WTC11 (cell line): Measurements from ENCODE around the gene AREL1. TPM values are rescaled to one million over a fixed set of nuclear protein-coding genes. Genes with fewer than 3 reads are reported as not detected.

Experiments used
- ATAC-seq: fragments of 200-7000 bp; cut with Tn5 transposase; 2 replicates; pipeline ENCODE4 v1.10.0; 2021; ENCODE audit warnings: mild to moderate bottlenecking, moderate library complexity
- CTCF ChIA-PET: fragments of 300-600 bp; sonication (Branson Sonifier 250); formaldehyde crosslinking; loops from one replicate; lab custom pipeline; 2021; ENCODE audit warnings: antibody characterized with exemption; lab: Charles Lee
- POLR2A ChIA-PET: fragments of 350-600 bp; sonication (Branson Sonifier 250); formaldehyde crosslinking; loops from one replicate; lab custom pipeline; 2021; ENCODE audit warnings: antibody characterized with exemption; lab: Charles Lee
- DNase-seq: peaks from one replicate; pipeline ENCODE4 v3.0.0; 2021; ENCODE audit warnings: low spot score
- H3K27ac Mint-ChIP-seq: 2 replicates; pipeline ENCODE4 v1.8.0; 2021; ENCODE audit warnings: mixed read lengths
- H3K27me3 Mint-ChIP-seq: 2 replicates; pipeline ENCODE4 v1.8.0; 2021; ENCODE audit warnings: low read depth, mild to moderate bottlenecking, moderate library complexity, mixed read lengths
- H3K36me3 Mint-ChIP-seq: 2 replicates; pipeline ENCODE4 v1.8.0; 2021; ENCODE audit warnings: mixed read lengths
- H3K4me1 Mint-ChIP-seq: 2 replicates; pipeline ENCODE4 v1.8.0; 2022; ENCODE audit warnings: mixed read lengths
- H3K4me3 Mint-ChIP-seq: 2 replicates; pipeline ENCODE4 v1.8.0; 2021; ENCODE audit warnings: mild to moderate bottlenecking, moderate library complexity, mixed read lengths
- H3K9me3 Mint-ChIP-seq: 2 replicates; pipeline ENCODE4 v1.8.0; 2021; ENCODE audit warnings: mixed read lengths
- AFF4 ChIP-seq: sonication (generic); formaldehyde crosslinking; IDR thresholded peaks from 2 replicates; pipeline ENCODE4 v1.8.1; 2023; ENCODE audit warnings: mild to moderate bottlenecking, missing genetic modification reagents, borderline replicate concordance
- ELF4 ChIP-seq: sonication (generic); formaldehyde crosslinking; IDR thresholded peaks from 2 replicates; pipeline ENCODE4 v1.8.1; 2022; ENCODE audit warnings: low read depth, mild to moderate bottlenecking, moderate library complexity, missing genetic modification reagents
- ESRRA ChIP-seq: sonication (generic); formaldehyde crosslinking; IDR thresholded peaks from 2 replicates; pipeline ENCODE4 v1.8.1; 2022; ENCODE audit warnings: mild to moderate bottlenecking, missing genetic modification reagents, borderline replicate concordance
- GABPB1 ChIP-seq: sonication (generic); formaldehyde crosslinking; IDR thresholded peaks from 2 replicates; pipeline ENCODE4 v1.8.1; 2023; ENCODE audit warnings: mild to moderate bottlenecking, missing genetic modification reagents
- JUN ChIP-seq: sonication (generic); formaldehyde crosslinking; IDR thresholded peaks from 2 replicates; pipeline ENCODE4 v1.8.0; 2023; ENCODE audit warnings: mild to moderate bottlenecking, missing genetic modification reagents
- MXD4 ChIP-seq: fragments of 250-450 bp; sonication (Bioruptor Pico); IDR thresholded peaks from 2 replicates; pipeline ENCODE4 v1.8.0; 2021; ENCODE audit warnings: mild to moderate bottlenecking, moderate library complexity, borderline replicate concordance
- PRDM15 ChIP-seq: sonication (generic); formaldehyde crosslinking; IDR thresholded peaks from 2 replicates; pipeline ENCODE4 v1.8.0; 2022; ENCODE audit warnings: missing genetic modification reagents
- SMAD3 ChIP-seq: sonication (generic); formaldehyde crosslinking; IDR thresholded peaks from 2 replicates; pipeline ENCODE4 v1.8.0; 2022; ENCODE audit warnings: missing genetic modification reagents, mild to moderate bottlenecking, borderline replicate concordance
- SMAD4 ChIP-seq: sonication (generic); formaldehyde crosslinking; IDR thresholded peaks from 2 replicates; pipeline ENCODE4 v1.8.0; 2022; ENCODE audit warnings: mild to moderate bottlenecking, missing genetic modification reagents
- SP1 ChIP-seq: sonication (generic); formaldehyde crosslinking; conservative IDR thresholded peaks from 2 replicates; pipeline ENCODE4 v1.8.1; 2022; ENCODE audit warnings: missing genetic modification reagents
- TP53 ChIP-seq: sonication (generic); formaldehyde crosslinking; IDR thresholded peaks from 2 replicates; pipeline ENCODE4 v1.8.1; 2023; ENCODE audit warnings: mild to moderate bottlenecking, missing genetic modification reagents
- ZBTB43 ChIP-seq: sonication (generic); formaldehyde crosslinking; IDR thresholded peaks from 2 replicates; pipeline ENCODE4 v1.8.1; 2023; ENCODE audit warnings: mild to moderate bottlenecking, missing genetic modification reagents
- ZNF121 ChIP-seq: sonication (generic); formaldehyde crosslinking; IDR thresholded peaks from 2 replicates; pipeline ENCODE4 v1.8.0; 2023; ENCODE audit warnings: missing genetic modification reagents
- ZNF263 ChIP-seq: sonication (generic); formaldehyde crosslinking; IDR thresholded peaks from 2 replicates; pipeline ENCODE4 v1.8.1; 2022; ENCODE audit warnings: low read depth, mild to moderate bottlenecking, moderate library complexity, missing genetic modification reagents
- total RNA-seq: library from RNA; stranded (reverse); gene quantifications from 3 replicates; pipeline ENCODE4 v1.2.3, GENCODE V29; 2021
- TF ChIP-seq, protein P1 (sequence below): fragments of 250-450 bp; sonication (Bioruptor Pico); IDR thresholded peaks from 2 replicates; pipeline ENCODE4 v1.9.0; 2021; ENCODE audit warnings: mild to moderate bottlenecking
- TF ChIP-seq, protein P2 (sequence below): sonication (generic); formaldehyde crosslinking; conservative IDR thresholded peaks from 2 replicates; pipeline ENCODE4 v1.8.1; 2022; ENCODE audit warnings: mild to moderate bottlenecking, missing genetic modification reagents
- TF ChIP-seq, protein P3 (sequence below): sonication (generic); formaldehyde crosslinking; IDR thresholded peaks from 2 replicates; pipeline ENCODE4 v1.8.0; 2023; ENCODE audit warnings: missing genetic modification reagents
- TF ChIP-seq, protein P4 (sequence below): sonication (generic); formaldehyde crosslinking; IDR thresholded peaks from 2 replicates; pipeline ENCODE4 v1.8.1; 2022; ENCODE audit warnings: mild to moderate bottlenecking, missing genetic modification reagents, moderate library complexity, borderline replicate concordance

AREL1 gene
- total RNA-seq, 1 experiment from 2014 or later: 37.0 TPM

- ATAC-seq (no peak), DNase-seq (no peak)
- ChIA-PET POLR2A (interaction anchor here (0.6 kb wide), 1 partner anchor 44 kb away, joined by 3 read pairs; no protein-coding TSS in a partner anchor), CTCF (interaction anchor here (1.3 to 1.4 kb wide), 2 partner anchors 10 to 43 kb away, joined by 3 to 7 read pairs; partner anchors contain the start of gene LTBP2)
- no peaks in the 10 kb centered on the region for H3K27me3 Mint-ChIP-seq
- H3K9me3 Mint-ChIP-seq: no peaks in the 10 kb centered on the region
- H3K36me3 Mint-ChIP-seq: no peaks in the 10 kb centered on the region
- no peak overlapping the region for H3K4me3 Mint-ChIP-seq
- no peak overlapping the region for H3K27ac Mint-ChIP-seq
- TF ChIP-seq ZNF263 (CRISPR knock-in tag) (no peak), GABPB1 (CRISPR knock-in tag) (no peak), SP1 (CRISPR knock-in tag) (no peak), MXD4 (CRISPR knock-in tag) (no peak), TP53 (no peak), ELF4 (no peak), JUN (CRISPR knock-in tag) (no peak), PRDM15 (CRISPR knock-in tag) (no peak), SMAD3 (CRISPR knock-in tag) (no peak)
- H3K4me1 Mint-ChIP-seq: no peaks in the 10 kb centered on the region
Measured at GRCh38 chr14:74654931-74655330, 57.9 kb downstream of the AREL1 start.

DNA sequence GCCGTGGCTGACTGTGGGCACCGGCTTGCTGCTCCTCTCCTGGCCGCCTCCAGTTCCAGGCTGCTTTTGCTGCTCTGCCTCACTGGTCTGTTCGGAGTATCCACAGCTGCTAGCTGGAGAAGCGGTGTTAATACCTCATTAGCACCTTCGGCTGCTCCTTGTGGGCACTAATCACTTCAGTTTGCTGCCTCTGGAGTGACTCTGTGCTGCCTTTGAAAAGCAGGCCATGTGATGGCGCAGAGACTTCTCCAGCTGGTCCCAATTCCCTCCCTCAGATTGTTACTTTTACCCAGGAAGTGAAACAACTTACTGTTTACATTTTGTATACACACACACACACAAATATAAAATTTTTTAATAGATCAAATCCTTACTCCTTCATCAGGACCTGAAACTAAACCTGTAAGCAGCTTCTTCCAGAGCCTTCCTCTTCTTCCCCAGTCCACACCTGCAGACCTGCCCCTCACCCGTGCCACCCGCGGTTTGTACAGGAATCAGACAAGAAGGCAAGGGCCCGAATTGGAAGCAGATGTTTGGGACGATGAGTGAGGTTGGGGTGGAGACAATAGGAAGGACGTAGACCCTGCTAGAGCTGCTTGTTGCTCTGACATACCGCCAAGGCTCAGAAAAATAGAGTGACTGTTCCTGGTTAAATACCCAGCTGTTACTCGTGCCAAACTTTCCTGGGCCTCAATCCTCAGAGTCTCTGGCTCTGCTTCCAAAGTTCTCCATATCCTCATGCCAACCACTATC is 59.3 kb downstream of the AREL1 start:
- no peaks in the 10 kb centered on the region for H3K27me3 Mint-ChIP-seq
- H3K4me1 Mint-ChIP-seq: peaks cover 10% of the 10 kb centered on the region
- H3K4me3 Mint-ChIP-seq: no peak overlapping the region
- ATAC-seq (no peak), DNase-seq (no peak)
- POLR2A ChIA-PET: interaction anchor here (0.6 kb wide), 1 partner anchor 58 kb away, joined by 3 read pairs; no protein-coding TSS in a partner anchor
- no peaks in the 10 kb centered on the region for H3K9me3 Mint-ChIP-seq
- H3K27ac Mint-ChIP-seq: no peak overlapping the region
- no peaks in the 10 kb centered on the region for H3K36me3 Mint-ChIP-seq
- CTCF ChIA-PET: interaction anchor here (0.5 to 1.5 kb wide), 5 partner anchors 16 to 342 kb away, joined by 3 to 4 read pairs (median 3); partner anchors contain the start of gene LTBP2
- no peak for TF ChIP-seq ESRRA (CRISPR knock-in tag)
- TF ChIP-seq, protein P1, sequence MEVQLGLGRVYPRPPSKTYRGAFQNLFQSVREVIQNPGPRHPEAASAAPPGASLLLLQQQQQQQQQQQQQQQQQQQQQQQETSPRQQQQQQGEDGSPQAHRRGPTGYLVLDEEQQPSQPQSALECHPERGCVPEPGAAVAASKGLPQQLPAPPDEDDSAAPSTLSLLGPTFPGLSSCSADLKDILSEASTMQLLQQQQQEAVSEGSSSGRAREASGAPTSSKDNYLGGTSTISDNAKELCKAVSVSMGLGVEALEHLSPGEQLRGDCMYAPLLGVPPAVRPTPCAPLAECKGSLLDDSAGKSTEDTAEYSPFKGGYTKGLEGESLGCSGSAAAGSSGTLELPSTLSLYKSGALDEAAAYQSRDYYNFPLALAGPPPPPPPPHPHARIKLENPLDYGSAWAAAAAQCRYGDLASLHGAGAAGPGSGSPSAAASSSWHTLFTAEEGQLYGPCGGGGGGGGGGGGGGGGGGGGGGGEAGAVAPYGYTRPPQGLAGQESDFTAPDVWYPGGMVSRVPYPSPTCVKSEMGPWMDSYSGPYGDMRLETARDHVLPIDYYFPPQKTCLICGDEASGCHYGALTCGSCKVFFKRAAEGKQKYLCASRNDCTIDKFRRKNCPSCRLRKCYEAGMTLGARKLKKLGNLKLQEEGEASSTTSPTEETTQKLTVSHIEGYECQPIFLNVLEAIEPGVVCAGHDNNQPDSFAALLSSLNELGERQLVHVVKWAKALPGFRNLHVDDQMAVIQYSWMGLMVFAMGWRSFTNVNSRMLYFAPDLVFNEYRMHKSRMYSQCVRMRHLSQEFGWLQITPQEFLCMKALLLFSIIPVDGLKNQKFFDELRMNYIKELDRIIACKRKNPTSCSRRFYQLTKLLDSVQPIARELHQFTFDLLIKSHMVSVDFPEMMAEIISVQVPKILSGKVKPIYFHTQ (CRISPR knock-in tag): no peak
- no peak for TF ChIP-seq ZNF121 (CRISPR knock-in tag)
- TF ChIP-seq, protein P2, sequence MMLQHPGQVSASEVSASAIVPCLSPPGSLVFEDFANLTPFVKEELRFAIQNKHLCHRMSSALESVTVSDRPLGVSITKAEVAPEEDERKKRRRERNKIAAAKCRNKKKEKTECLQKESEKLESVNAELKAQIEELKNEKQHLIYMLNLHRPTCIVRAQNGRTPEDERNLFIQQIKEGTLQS (CRISPR knock-in tag): no peak
- TF ChIP-seq AFF4: no peak
- no peak for TF ChIP-seq SMAD4 (CRISPR knock-in tag)
- TF ChIP-seq, protein P3, sequence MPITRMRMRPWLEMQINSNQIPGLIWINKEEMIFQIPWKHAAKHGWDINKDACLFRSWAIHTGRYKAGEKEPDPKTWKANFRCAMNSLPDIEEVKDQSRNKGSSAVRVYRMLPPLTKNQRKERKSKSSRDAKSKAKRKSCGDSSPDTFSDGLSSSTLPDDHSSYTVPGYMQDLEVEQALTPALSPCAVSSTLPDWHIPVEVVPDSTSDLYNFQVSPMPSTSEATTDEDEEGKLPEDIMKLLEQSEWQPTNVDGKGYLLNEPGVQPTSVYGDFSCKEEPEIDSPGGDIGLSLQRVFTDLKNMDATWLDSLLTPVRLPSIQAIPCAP (CRISPR knock-in tag): no peak
- TF ChIP-seq MXD4 (CRISPR knock-in tag): no peak
- TF ChIP-seq, protein P4, sequence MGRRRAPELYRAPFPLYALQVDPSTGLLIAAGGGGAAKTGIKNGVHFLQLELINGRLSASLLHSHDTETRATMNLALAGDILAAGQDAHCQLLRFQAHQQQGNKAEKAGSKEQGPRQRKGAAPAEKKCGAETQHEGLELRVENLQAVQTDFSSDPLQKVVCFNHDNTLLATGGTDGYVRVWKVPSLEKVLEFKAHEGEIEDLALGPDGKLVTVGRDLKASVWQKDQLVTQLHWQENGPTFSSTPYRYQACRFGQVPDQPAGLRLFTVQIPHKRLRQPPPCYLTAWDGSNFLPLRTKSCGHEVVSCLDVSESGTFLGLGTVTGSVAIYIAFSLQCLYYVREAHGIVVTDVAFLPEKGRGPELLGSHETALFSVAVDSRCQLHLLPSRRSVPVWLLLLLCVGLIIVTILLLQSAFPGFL: no peak
- TF ChIP-seq ZBTB43 (CRISPR knock-in tag): no peak
